B cell (primary cell): Measurements from ENCODE around the gene TMEFF1. TPM values are rescaled to one million over a fixed set of nuclear protein-coding genes. Genes with fewer than 3 reads are reported as not detected.

Experiments
- ATAC-seq: fragments of 200-7000 bp; cut with Tn5 transposase; one replicate; pipeline ENCODE4 v1.10.0; 2021; ENCODE audit warnings: low read depth, mild to moderate bottlenecking, moderate number of reproducible peaks, moderate library complexity
- CTCF ChIA-PET: fragments of 350-600 bp; sonication (Branson Sonifier 250); formaldehyde crosslinking; loops from one replicate; lab custom pipeline; 2021; ENCODE audit warnings: antibody characterized with exemption, inconsistent platforms; lab: Charles Lee
- POLR2A ChIA-PET: fragments of 350-600 bp; sonication (Branson Sonifier 250); formaldehyde crosslinking; loops from one replicate; lab custom pipeline; 2021; ENCODE audit warnings: antibody characterized with exemption; lab: Charles Lee
- DNase-seq: peaks from one replicate; pipeline ENCODE4 v3.0.0; 2013
- H2AFZ ChIP-seq: 2 replicates; pipeline ENCODE4 v1.6.1; 2012; ENCODE audit warnings: mild to moderate bottlenecking, low read depth, low read length; ENCODE audit not compliant: insufficient read depth, poor library complexity, severe bottlenecking
- H3K27ac ChIP-seq, 2 donors: 1 replicate in 1 of 2; 2 replicates in 1 of 2; pipeline ENCODE4 v1.5.1; 2012 to 2013; ENCODE audit warnings: low read length in 2 of 2, mild to moderate bottlenecking in 2 of 2, moderate library complexity in 1 of 2
- H3K27me3 ChIP-seq, 4 experiments: fragments of 200-600 bp in 1 of 4; sonication (generic) in 1 of 4; replicated peaks in 1 of 4; 1 replicate in 2 of 4; 2 replicates in 2 of 4; pipeline versions ENCODE4 v1.6.1 to v1.7.0; 2013 to 2016; ENCODE audit warnings: low read length in 3 of 4, mild to moderate bottlenecking in 2 of 4, mixed read lengths in 1 of 4, moderate library complexity in 1 of 4; ENCODE audit not compliant: insufficient read depth in 4 of 4, control insufficient read depth in 3 of 4; ENCODE audit errors: control extremely low read depth in 1 of 4
- H3K36me3 ChIP-seq, 2 experiments: replicated peaks in 1 of 2; 1 replicate in 1 of 2; 2 replicates in 1 of 2; pipeline versions ENCODE4 v1.6.1 to v1.7.1; 2013; ENCODE audit warnings: low read length in 1 of 2; ENCODE audit not compliant: insufficient read depth in 2 of 2, control insufficient read depth in 1 of 2; ENCODE audit errors: control extremely low read depth in 1 of 2, extremely low read depth in 1 of 2
- H3K4me1 ChIP-seq, 2 donors: fragments of 200-600 bp in 1 of 2; sonication (generic) in 1 of 2; 1 replicate in 1 of 2; 2 replicates in 1 of 2; pipeline versions ENCODE4 v1.5.1 to v1.6.1; 2013 to 2017; ENCODE audit warnings: low read length in 2 of 2; ENCODE audit not compliant: control insufficient read depth in 2 of 2, insufficient read depth in 2 of 2
- H3K4me2 ChIP-seq: replicated peaks from 2 replicates; pipeline ENCODE3; 2012; ENCODE audit warnings: mild to moderate bottlenecking, low read depth, low read length; ENCODE audit not compliant: poor library complexity, severe bottlenecking
- H3K4me3 ChIP-seq, 5 experiments: fragments of 200-600 bp in 1 of 5; sonication (generic) in 1 of 5; 1 replicate in 3 of 5; 2 replicates in 2 of 5; pipeline versions ENCODE4 v1.5.1 to v1.7.0; 2011 to 2016; ENCODE audit warnings: low read length in 4 of 5, mild to moderate bottlenecking in 4 of 5, low read depth in 2 of 5, control low read depth in 1 of 5, moderate library complexity in 1 of 5; ENCODE audit not compliant: insufficient read depth in 1 of 5; ENCODE audit errors: control extremely low read depth in 1 of 5, extremely low read depth in 1 of 5
- H3K79me2 ChIP-seq: fragments of 200-600 bp; sonication (generic); one replicate; pipeline ENCODE4 v1.6.0; 2016; ENCODE audit warnings: low read length; ENCODE audit not compliant: control insufficient read depth, insufficient read depth
- H3K9ac ChIP-seq: fragments of 200-600 bp; sonication (generic); 2 replicates; pipeline ENCODE4 v1.6.1; 2017; ENCODE audit warnings: mild to moderate bottlenecking, low read length, moderate library complexity
- H3K9me3 ChIP-seq, 3 donors: one replicate each; pipeline versions ENCODE4 v1.6.1 to v1.7.1; 2013; ENCODE audit warnings: low read length in 2 of 3; ENCODE audit not compliant: control insufficient read depth in 2 of 3, insufficient read depth in 1 of 3; ENCODE audit errors: control extremely low read depth in 1 of 3
- H4K20me1 ChIP-seq: 2 replicates; pipeline ENCODE4 v1.6.0; 2012; ENCODE audit warnings: mild to moderate bottlenecking, low read length; ENCODE audit not compliant: insufficient read depth, control insufficient read depth, poor library complexity, severe bottlenecking
- H3K27ac Mint-ChIP-seq: one replicate; pipeline ENCODE4 v1.8.0; 2021; ENCODE audit warnings: mixed read lengths
- H3K27me3 Mint-ChIP-seq: one replicate; pipeline ENCODE4 v1.8.0; 2021; ENCODE audit warnings: mixed read lengths
- H3K4me1 Mint-ChIP-seq: one replicate; pipeline ENCODE4 v1.8.0; 2021; ENCODE audit warnings: mixed read lengths
- H3K4me3 Mint-ChIP-seq: one replicate; pipeline ENCODE4 v1.8.0; 2021; ENCODE audit warnings: mixed read lengths
- H3K9me3 Mint-ChIP-seq: one replicate; pipeline ENCODE4 v1.8.0; 2022; ENCODE audit warnings: mixed read lengths; ENCODE audit not compliant: insufficient read depth
- CTCF ChIP-seq: fragments of 200-600 bp; IDR thresholded peaks from one replicate; pipeline ENCODE4 v1.8.0; 2022; ENCODE audit warnings: antibody characterized with exemption, mild to moderate bottlenecking
- EZH2 ChIP-seq: IDR thresholded peaks from 2 replicates; pipeline ENCODE4 v1.6.1; 2012; ENCODE audit warnings: borderline replicate concordance, low read depth, mild to moderate bottlenecking, moderate library complexity, low read length; ENCODE audit not compliant: insufficient read depth, poor library complexity, severe bottlenecking
- WGBS: methylation state at CpG from one replicate; pipeline ENCODE4 v1.1.5; 2013; ENCODE audit warnings: missing lambda C conversion rate; ENCODE audit not compliant: insufficient coverage; 5-methylcytosine and 5-hydroxymethylcytosine counted together
- intact Hi-C: fragments of 100-400 bp; cut with micrococcal nuclease; formaldehyde crosslinking; loops from one replicate; pipeline ENCODE4 v1.10.0; 2022
- polyA plus RNA-seq: library from polyadenylated mRNA; depleted of rRNA; stranded (reverse); fragments of >200 nt; gene quantifications from 2 replicates; pipeline ENCODE4 v1.2.3, GENCODE V29; 2012
- total RNA-seq, 2 donors: library from RNA; stranded (reverse); fragments of 120-200 nt in 1 of 2; gene quantifications; 1 replicate in 1 of 2; 2 replicates in 1 of 2; pipeline versions ENCODE4 v1.2.3 to v1.2.4, GENCODE V29; 2013 to 2022

TMEFF1 gene
- total and polyA plus RNA-seq, 2 donors (not counting 1 experiment from before 2014, with no cell fraction given) = not detected

DNA sequence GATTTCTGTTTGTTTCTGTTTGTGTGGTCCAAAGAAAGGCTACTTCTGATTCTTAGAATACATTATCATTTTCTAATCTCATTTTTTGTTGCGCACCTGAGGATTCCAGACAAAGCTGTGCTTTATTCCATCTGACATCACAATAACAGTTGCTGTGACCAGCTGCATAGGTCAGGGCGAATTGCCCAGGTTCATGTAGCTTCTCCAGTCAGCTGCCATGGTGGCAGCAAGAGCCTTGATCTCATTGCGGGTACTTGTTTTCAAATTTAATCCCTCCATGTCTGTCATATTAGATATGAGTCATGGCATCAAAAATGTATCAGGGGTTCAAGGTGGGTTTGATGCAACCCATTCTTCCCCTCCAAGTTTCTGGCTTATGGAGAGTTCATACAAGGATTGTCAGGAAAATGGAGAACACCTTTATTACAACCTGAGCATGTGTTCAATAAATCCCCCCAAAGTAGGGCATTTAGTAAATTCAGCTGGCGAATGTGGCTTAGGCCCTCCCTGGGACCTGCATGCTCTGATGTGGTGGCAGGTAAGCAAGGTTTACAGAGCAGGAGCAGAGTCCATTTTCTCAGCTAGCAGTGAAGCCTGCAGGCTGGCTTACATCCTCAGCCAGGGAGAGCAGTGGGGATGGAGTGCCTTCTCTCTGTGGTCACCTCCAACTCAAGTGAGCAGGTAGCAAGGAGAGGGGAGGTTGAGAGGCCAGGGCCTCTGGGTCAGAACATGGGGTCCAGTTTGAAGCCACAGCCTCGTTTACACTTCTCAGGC lies 118.9 kb downstream of the TMEFF1 start:
- H3K4me2 ChIP-seq = no peak overlapping the region
- no peak overlapping the region for H3K4me3 ChIP-seq
- no peak for TF ChIP-seq CTCF
- no peak for TF ChIP-seq EZH2
- no peak overlapping the region for H2AFZ ChIP-seq
- H3K27me3 ChIP-seq = no peaks in the 10 kb centered on the region
- H3K27ac Mint-ChIP-seq = no peak overlapping the region
- ATAC-seq (no peak), DNase-seq (no peak)
- no peak overlapping the region for H3K4me3 Mint-ChIP-seq
- CTCF ChIA-PET = interaction anchor here (0.7 to 0.9 kb wide), 2 partner anchors 10 to 85 kb away, joined by 3 to 4 read pairs; no protein-coding TSS in a partner anchor
- H3K27ac ChIP-seq = no peak overlapping the region
- no peaks in the 10 kb centered on the region for H3K9me3 ChIP-seq
- WGBS = 100% methylated on average over 2 of the region's 5 CpGs
- POLR2A ChIA-PET = no interaction called here
- intact Hi-C loops = loop anchor here (10.0 kb wide), 1 partner anchor 237 kb away; the partner anchor contains the start of gene TEX10
- no peaks in the 10 kb centered on the region for H3K36me3 ChIP-seq
- peaks cover 3% of the 10 kb centered on the region for H3K4me1 Mint-ChIP-seq
- H3K79me2 ChIP-seq = no peaks in the 10 kb centered on the region
- H3K9ac ChIP-seq = no peak overlapping the region
- no peaks in the 10 kb centered on the region for H4K20me1 ChIP-seq
- no peaks in the 10 kb centered on the region for H3K27me3 Mint-ChIP-seq
- no peaks in the 10 kb centered on the region for H3K4me1 ChIP-seq
- H3K9me3 Mint-ChIP-seq = no peaks in the 10 kb centered on the region
